ENCODE measurements around the gene MLST8. TPM values are rescaled to one million over a fixed set of nuclear protein-coding genes. Genes with fewer than 3 reads are reported as not detected.

The MLST8 gene
- total and polyA plus RNA-seq, 2 donors (not counting 3 experiments of a cell fraction or from before 2014, with no cell fraction given) = 36.9 to 129 TPM

DNA sequence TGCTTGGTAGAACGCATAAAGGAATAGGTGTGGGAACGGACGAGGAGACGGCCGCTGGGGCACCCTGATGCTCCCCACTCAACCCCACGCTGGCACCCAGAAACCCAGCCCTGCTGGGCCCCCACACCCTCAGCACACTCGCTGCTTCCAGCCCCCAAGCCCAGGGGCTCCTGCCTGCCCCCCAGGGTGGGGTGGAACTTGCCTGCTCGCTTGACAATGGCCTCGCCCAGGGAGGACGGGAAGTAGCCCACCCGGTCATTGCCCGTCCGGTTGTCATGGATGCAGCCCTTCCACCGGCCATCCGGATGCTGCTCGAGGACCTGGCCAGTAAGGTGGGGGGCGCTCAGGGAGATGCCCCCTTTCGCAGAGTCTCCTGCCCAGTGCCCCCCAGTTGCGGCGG, 18.7 kb upstream of the MLST8 start:
- H4K20me1 ChIP-seq (replicated peaks; ENCODE audit: control insufficient read depth, extremely low read depth, insufficient read depth, low read length) = no peaks in the 10 kb centered on the region
- H3K27ac ChIP-seq (ENCODE audit: insufficient read depth, low read depth, low read length) = no peak overlapping the region
- dilution Hi-C loops (cut with MboI; ENCODE audit: extremely low pct_ligation_motif_present, low sequenced_read_pairs) = no loop called here
- no peak overlapping the region for H3K9ac ChIP-seq (replicated peaks; ENCODE audit: extremely low read depth, insufficient read depth, low read length)
- DNase-seq (ENCODE audit: low read depth, low spot score) (no peak), FAIRE-seq (no peak)
- intact Hi-C loops (cut with micrococcal nuclease) = no loop called here
- no peak overlapping the region for H3K4me2 ChIP-seq (ENCODE audit: insufficient read depth, low read length)
- ChIA-PET CTCF (no interaction called here), POLR2A (no interaction called here)
- H3K4me1 ChIP-seq (ENCODE audit: control insufficient read depth, extremely low read depth, insufficient read depth, low read length) = no peaks in the 10 kb centered on the region
- H3K79me2 ChIP-seq (ENCODE audit: control insufficient read depth, insufficient read depth, low read length) = no peaks in the 10 kb centered on the region
- no TSS peak for BruUV-seq (replicated peaks)
- no peak overlapping the region for H2AFZ ChIP-seq (ENCODE audit: low read depth, low read length)
- H3K4me3 ChIP-seq (replicated peaks in 1 of 3; ENCODE audit: insufficient read depth in 1 of 3, low read depth in 1 of 3, low read length in 3 of 3) = no peak overlapping the region
- no peaks in the 10 kb centered on the region for H3K9me3 ChIP-seq (replicated peaks; ENCODE audit: control insufficient read depth, insufficient read depth, low read length)
- no peaks in the 10 kb centered on the region for H3K36me3 ChIP-seq (ENCODE audit: control insufficient read depth in 2 of 2, extremely low read depth in 1 of 2, insufficient read depth in 2 of 2, low read length in 2 of 2)
- H3K27me3 ChIP-seq (ENCODE audit: control insufficient read depth in 2 of 2, insufficient read depth in 2 of 2, low read length in 2 of 2) = no peaks in the 10 kb centered on the region
- TF ChIP-seq JUN (IDR thresholded peaks at IDR 0.05; ENCODE audit: borderline replicate concordance, insufficient read depth, insufficient read length, low read depth) = no peak
- H3K9me1 ChIP-seq (replicated peaks; ENCODE audit: control insufficient read depth, extremely low read depth, insufficient read depth, low read length) = no peaks in the 10 kb centered on the region

DNA sequence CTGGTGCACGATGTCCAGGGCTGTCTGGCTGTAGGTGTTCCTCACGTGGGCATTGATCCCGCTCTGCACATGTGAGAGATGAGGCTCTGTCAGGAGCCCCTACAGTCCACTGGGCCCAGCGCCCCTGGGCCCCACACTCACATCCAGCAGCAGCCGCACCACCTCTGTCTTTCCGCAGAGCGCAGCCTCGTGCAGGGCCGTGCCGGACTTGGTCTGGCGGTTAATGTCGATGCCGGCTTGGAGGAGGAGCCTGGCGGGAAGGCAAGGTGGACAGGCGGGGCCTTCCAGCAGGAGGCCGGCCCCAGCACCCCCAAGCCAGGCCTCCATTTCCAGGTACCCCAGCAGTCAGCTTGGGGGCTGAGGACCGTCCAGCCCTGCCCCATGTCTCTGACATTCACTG, 18.0 kb upstream of the MLST8 start:
- no peak for FAIRE-seq

More for the DNA sequence above, 18.0 kb upstream of the MLST8 start:
- Histone ChIP-seq H3K27me3 (ENCODE audit: control insufficient read depth in 2 of 2, insufficient read depth in 2 of 2, low read length in 2 of 2) (no peaks in the 10 kb centered on the region), H3K9ac (replicated peaks; ENCODE audit: extremely low read depth, insufficient read depth, low read length) (no peak overlapping the region), H4K20me1 (replicated peaks; ENCODE audit: control insufficient read depth, extremely low read depth, insufficient read depth, low read length) (no peaks in the 10 kb centered on the region), H3K79me2 (ENCODE audit: control insufficient read depth, insufficient read depth, low read length) (no peaks in the 10 kb centered on the region), H2AFZ (ENCODE audit: low read depth, low read length) (no peak overlapping the region), H3K4me2 (ENCODE audit: insufficient read depth, low read length) (no peak overlapping the region), H3K4me3 (replicated peaks in 1 of 3; ENCODE audit: insufficient read depth in 1 of 3, low read depth in 1 of 3, low read length in 3 of 3) (no peak overlapping the region), H3K4me1 (ENCODE audit: control insufficient read depth, extremely low read depth, insufficient read depth, low read length) (no peaks in the 10 kb centered on the region), H3K36me3 (ENCODE audit: control insufficient read depth in 2 of 2, extremely low read depth in 1 of 2, insufficient read depth in 2 of 2, low read length in 2 of 2) (no peaks in the 10 kb centered on the region), H3K9me3 (replicated peaks; ENCODE audit: control insufficient read depth, insufficient read depth, low read length) (no peaks in the 10 kb centered on the region), H3K27ac (ENCODE audit: insufficient read depth, low read depth, low read length) (no peak overlapping the region), H3K9me1 (replicated peaks; ENCODE audit: control insufficient read depth, extremely low read depth, insufficient read depth, low read length) (no peaks in the 10 kb centered on the region)
- POLR2A ChIA-PET = interaction anchor here (0.6 kb wide), 1 partner anchor 333 kb away, joined by 3 read pairs; the partner anchor contains the start of gene AMDHD2
- DNase-seq (ENCODE audit: low read depth, low spot score) = no peak
- no TSS peak for BruUV-seq (replicated peaks)
- TF ChIP-seq, protein P1, sequence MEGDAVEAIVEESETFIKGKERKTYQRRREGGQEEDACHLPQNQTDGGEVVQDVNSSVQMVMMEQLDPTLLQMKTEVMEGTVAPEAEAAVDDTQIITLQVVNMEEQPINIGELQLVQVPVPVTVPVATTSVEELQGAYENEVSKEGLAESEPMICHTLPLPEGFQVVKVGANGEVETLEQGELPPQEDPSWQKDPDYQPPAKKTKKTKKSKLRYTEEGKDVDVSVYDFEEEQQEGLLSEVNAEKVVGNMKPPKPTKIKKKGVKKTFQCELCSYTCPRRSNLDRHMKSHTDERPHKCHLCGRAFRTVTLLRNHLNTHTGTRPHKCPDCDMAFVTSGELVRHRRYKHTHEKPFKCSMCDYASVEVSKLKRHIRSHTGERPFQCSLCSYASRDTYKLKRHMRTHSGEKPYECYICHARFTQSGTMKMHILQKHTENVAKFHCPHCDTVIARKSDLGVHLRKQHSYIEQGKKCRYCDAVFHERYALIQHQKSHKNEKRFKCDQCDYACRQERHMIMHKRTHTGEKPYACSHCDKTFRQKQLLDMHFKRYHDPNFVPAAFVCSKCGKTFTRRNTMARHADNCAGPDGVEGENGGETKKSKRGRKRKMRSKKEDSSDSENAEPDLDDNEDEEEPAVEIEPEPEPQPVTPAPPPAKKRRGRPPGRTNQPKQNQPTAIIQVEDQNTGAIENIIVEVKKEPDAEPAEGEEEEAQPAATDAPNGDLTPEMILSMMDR (IDR thresholded peaks at IDR 0.05; ENCODE audit: extremely low read depth in 1 of 2, insufficient read depth in 1 of 2, low read depth in 1 of 2, low read length in 2 of 2) = no peak
- TF ChIP-seq, protein P2, sequence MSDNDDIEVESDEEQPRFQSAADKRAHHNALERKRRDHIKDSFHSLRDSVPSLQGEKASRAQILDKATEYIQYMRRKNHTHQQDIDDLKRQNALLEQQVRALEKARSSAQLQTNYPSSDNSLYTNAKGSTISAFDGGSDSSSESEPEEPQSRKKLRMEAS (IDR thresholded peaks at IDR 0.05; ENCODE audit: insufficient read depth, insufficient read length) = no peak
- CTCF ChIA-PET = interaction anchor here (0.9 kb wide), 1 partner anchor 47 kb away, joined by 3 read pairs; no protein-coding TSS in a partner anchor
- dilution Hi-C loops (cut with MboI; ENCODE audit: extremely low pct_ligation_motif_present, low sequenced_read_pairs) (no loop called here), intact Hi-C loops (cut with micrococcal nuclease) (no loop called here)

Data from endothelial cell of umbilical vein (primary cell).